Endothelial cell (in vitro differentiated cells): ENCODE measurements around the gene PRPSAP1. TPM values are rescaled to one million over a fixed set of nuclear protein-coding genes. Genes with fewer than 3 reads are reported as not detected.

Experiments used
- DNase-seq: peaks from one replicate; pipeline ENCODE4 v3.0.0; 2021; ENCODE audit warnings: low spot score
- H3K27ac Mint-ChIP-seq: one replicate; pipeline ENCODE4 v1.8.0; 2021; ENCODE audit warnings: mixed read lengths, inconsistent platforms; ENCODE audit not compliant: unreplicated experiment
- H3K27me3 Mint-ChIP-seq: one replicate; pipeline ENCODE4 v1.8.0; 2021; ENCODE audit warnings: mild to moderate bottlenecking, moderate library complexity, mixed read lengths, inconsistent platforms; ENCODE audit not compliant: unreplicated experiment
- H3K36me3 Mint-ChIP-seq: one replicate; pipeline ENCODE4 v1.8.0; 2021; ENCODE audit warnings: mild to moderate bottlenecking, low read depth, mixed read lengths, inconsistent platforms; ENCODE audit not compliant: unreplicated experiment
- H3K4me1 Mint-ChIP-seq: one replicate; pipeline ENCODE4 v1.8.0; 2021; ENCODE audit warnings: mild to moderate bottlenecking, mixed read lengths, inconsistent platforms; ENCODE audit not compliant: unreplicated experiment
- H3K4me3 Mint-ChIP-seq: one replicate; pipeline ENCODE4 v1.8.0; 2021; ENCODE audit warnings: mild to moderate bottlenecking, mixed read lengths, inconsistent platforms; ENCODE audit not compliant: unreplicated experiment
- H3K9me3 Mint-ChIP-seq: one replicate; pipeline ENCODE4 v1.8.0; 2021; ENCODE audit warnings: mixed read lengths, inconsistent platforms; ENCODE audit not compliant: unreplicated experiment
- CTCF ChIP-seq: fragments of 200-600 bp; sonication (generic); IDR thresholded peaks from one replicate; pipeline ENCODE4 v1.5.0; 2021; ENCODE audit warnings: antibody characterized with exemption; ENCODE audit not compliant: unreplicated experiment
- total RNA-seq: library from RNA; stranded (reverse); fragmentation: NEBNext Ultra II Directional; extraction: Animal tissue kit (Norgen Biotek cat#: 25700); gene quantifications from one replicate; pipeline ENCODE4 v1.2.1, GENCODE V29; 2021; ENCODE audit not compliant: unreplicated experiment

The PRPSAP1 gene
- total RNA-seq, 1 donor from 2014 or later: 136 TPM

- Mint-ChIP-seq H3K9me3 (no peaks in the 10 kb centered on the region), H3K36me3 (no peaks in the 10 kb centered on the region), H3K27me3 (peaks cover 19% of the 10 kb centered on the region), H3K4me3 (peak overlapping the region; percentile 90), H3K27ac (no peak overlapping the region), H3K4me1 (peaks cover 23% of the 10 kb centered on the region)
- peak; percentile 49 for DNase-seq
- no peak for TF ChIP-seq CTCF
Measured at GRCh38 chr17:76382351-76382802, 28.7 kb upstream of the PRPSAP1 start.

GRCh38 chr17:76381633-76382350, 28.1 kb upstream of the PRPSAP1 start:
- Mint-ChIP-seq H3K4me1 (peaks cover 24% of the 10 kb centered on the region), H3K9me3 (no peaks in the 10 kb centered on the region)
- no peak for DNase-seq

GRCh38 chr17:76379646-76380376, 26.1 kb upstream of the PRPSAP1 start:
- H3K4me3 Mint-ChIP-seq: no peak overlapping the region
- H3K27me3 Mint-ChIP-seq: peaks cover 8% of the 10 kb centered on the region

More at GRCh38 chr17:76381633-76382350, 28.1 kb upstream of the PRPSAP1 start:
- TF ChIP-seq CTCF: no peak
- Mint-ChIP-seq H3K4me3 (no peak overlapping the region), H3K36me3 (no peaks in the 10 kb centered on the region), H3K27ac (no peak overlapping the region), H3K27me3 (peaks cover 15% of the 10 kb centered on the region)

GRCh38 chr17:76379275-76379641, 25.5 kb upstream of the PRPSAP1 start:
- Mint-ChIP-seq H3K27ac (no peak overlapping the region), H3K4me1 (peaks cover 21% of the 10 kb centered on the region), H3K27me3 (peaks cover 8% of the 10 kb centered on the region), H3K36me3 (no peaks in the 10 kb centered on the region), H3K9me3 (no peaks in the 10 kb centered on the region), H3K4me3 (no peak overlapping the region)
- TF ChIP-seq CTCF: no peak
- DNase-seq: no peak

More at GRCh38 chr17:76379646-76380376, 26.1 kb upstream of the PRPSAP1 start:
- Mint-ChIP-seq H3K36me3 (no peaks in the 10 kb centered on the region), H3K4me1 (peaks cover 21% of the 10 kb centered on the region), H3K27ac (no peak overlapping the region), H3K9me3 (no peaks in the 10 kb centered on the region)
- no peak for DNase-seq
- TF ChIP-seq CTCF: no peak
